Keratinocyte (primary cell): Measurements from ENCODE around the gene PLCL1. TPM values are rescaled to one million over a fixed set of nuclear protein-coding genes. Genes with fewer than 3 reads are reported as not detected.

ENCODE experiments used
- DNase-seq: peaks from one replicate; pipeline ENCODE4 v3.0.0-alpha.2; 2011; ENCODE audit warnings: low read depth, missing footprints, low spot score
- FAIRE-seq: peaks from 2 replicates; lab custom pipeline; 2011; peaks lifted over from hg19 to GRCh38; lab: Jason Lieb, UNC
- H2AFZ ChIP-seq: 2 replicates; pipeline ENCODE4 v1.6.0; 2012; ENCODE audit warnings: low read length, control low read depth, inconsistent platforms; ENCODE audit not compliant: control insufficient read depth
- H3K27ac ChIP-seq: 2 replicates; pipeline ENCODE4 v1.5.1; 2011; ENCODE audit warnings: low read length; ENCODE audit not compliant: control insufficient read depth, insufficient read depth
- H3K27me3 ChIP-seq: 3 replicates; pipeline ENCODE4 v1.6.0; 2011; ENCODE audit warnings: low read length; ENCODE audit not compliant: control insufficient read depth, insufficient read depth; ENCODE audit errors: extremely low read depth
- H3K36me3 ChIP-seq, 2 experiments: 2 replicates in 1 of 2; 3 replicates in 1 of 2; pipeline ENCODE4 v1.5.1; 2011; ENCODE audit warnings: low read length in 2 of 2, mild to moderate bottlenecking in 1 of 2; ENCODE audit not compliant: control insufficient read depth in 2 of 2, insufficient read depth in 2 of 2; ENCODE audit errors: extremely low read depth in 1 of 2
- H3K4me1 ChIP-seq: 3 replicates; pipeline ENCODE4 v1.5.1; 2011; ENCODE audit warnings: low read length; ENCODE audit not compliant: control insufficient read depth, insufficient read depth; ENCODE audit errors: extremely low read depth
- H3K4me2 ChIP-seq: 3 replicates; pipeline ENCODE4 v1.6.0; 2011; ENCODE audit warnings: low read depth, low read length; ENCODE audit not compliant: control insufficient read depth, insufficient read depth; ENCODE audit errors: extremely low read depth
- H3K4me3 ChIP-seq, 3 experiments: fragments of 200-600 bp in 1 of 3; sonication (generic) in 1 of 3; 2 replicates in 2 of 3; 3 replicates in 1 of 3; pipeline ENCODE4 v1.5.1; 2011 to 2016; ENCODE audit warnings: low read length in 3 of 3, mild to moderate bottlenecking in 3 of 3, control low read depth in 2 of 3, inconsistent platforms in 1 of 3, low read depth in 1 of 3, mixed read lengths in 1 of 3, mixed run types in 1 of 3, moderate library complexity in 1 of 3; ENCODE audit not compliant: control insufficient read depth in 2 of 3, insufficient read depth in 2 of 3; ENCODE audit errors: extremely low read depth in 1 of 3
- H3K79me2 ChIP-seq: 2 replicates; pipeline ENCODE4 v1.6.0; 2012; ENCODE audit warnings: low read length; ENCODE audit not compliant: control insufficient read depth, insufficient read depth
- H3K9ac ChIP-seq: 3 replicates; pipeline ENCODE4 v1.6.0; 2011; ENCODE audit warnings: low read length; ENCODE audit not compliant: control insufficient read depth, insufficient read depth; ENCODE audit errors: extremely low read depth
- H3K9me1 ChIP-seq: 3 replicates; pipeline ENCODE4 v1.6.0; 2011; ENCODE audit warnings: low read length; ENCODE audit not compliant: control insufficient read depth, insufficient read depth; ENCODE audit errors: extremely low read depth
- H3K9me3 ChIP-seq: 2 replicates; pipeline ENCODE4 v1.5.1; 2012; ENCODE audit warnings: low read depth, low read length; ENCODE audit not compliant: control insufficient read depth
- H4K20me1 ChIP-seq: 3 replicates; pipeline ENCODE4 v1.6.0; 2011; ENCODE audit warnings: low read length; ENCODE audit not compliant: control insufficient read depth, insufficient read depth; ENCODE audit errors: extremely low read depth
- CTCF ChIP-seq, 3 experiments: IDR thresholded peaks in 1 of 3; conservative IDR thresholded peaks in 1 of 3; optimal IDR thresholded peaks in 1 of 3; 2 replicates in 2 of 3; 3 replicates in 1 of 3; pipeline versions ENCODE3 to v1.5.1; 2011; ENCODE audit warnings: low read length in 3 of 3, mild to moderate bottlenecking in 3 of 3, moderate library complexity in 2 of 3, control low read depth in 1 of 3, inconsistent platforms in 1 of 3; ENCODE audit not compliant: insufficient read depth in 2 of 3; ENCODE audit errors: extremely low read depth in 1 of 3
- EZH2 ChIP-seq: IDR thresholded peaks from one replicate; pipeline ENCODE4 v1.6.1; 2012; ENCODE audit warnings: inconsistent platforms, mild to moderate bottlenecking, low read length, moderate library complexity
- dilution Hi-C: fragments of 300-500 bp; cut with MboI; formaldehyde crosslinking; loops from one replicate; pipeline ENCODE4 v1.7.0; 2020; ENCODE audit warnings: low sequenced_read_pairs; ENCODE audit not compliant: extremely low pct_ligation_motif_present
- polyA plus RNA-seq, 5 experiments: library from polyadenylated mRNA; depleted of rRNA in 3 of 5; stranded (reverse) in 3 of 5; stranded (forward) in 1 of 5; unstranded in 1 of 5; fragments of >200 nt; gene quantifications; 1 replicate in 1 of 5; 2 replicates in 3 of 5; 3 replicates in 1 of 5; pipeline versions ENCODE4 v1.2.1 to v1.2.3, GENCODE V29; 2011 to 2012; ENCODE audit warnings: missing spikeins in 2 of 5, low read depth in 1 of 5, low replicate concordance in 1 of 5

The PLCL1 gene
- polyA plus RNA-seq, 1 donor (not counting 4 experiments of a cell fraction or from before 2014, with no cell fraction given) = 0.01 TPM

- H3K4me3 ChIP-seq = no peak overlapping the region
- no peak overlapping the region for H3K4me2 ChIP-seq
- no peaks in the 10 kb centered on the region for H3K79me2 ChIP-seq
- DNase-seq (no peak), FAIRE-seq (no peak)
- no peaks in the 10 kb centered on the region for H3K9me3 ChIP-seq
- H3K27me3 ChIP-seq = no peaks in the 10 kb centered on the region
- no peak overlapping the region for H3K27ac ChIP-seq
- TF ChIP-seq EZH2 (no peak), CTCF (optimal IDR thresholded peaks at IDR 0.05 in 1 of 3, IDR thresholded peaks at IDR 0.05 in 1 of 3, conservative IDR thresholded peaks at IDR 0.05 in 1 of 3; ENCODE audit: extremely low read depth in 1 of 3, insufficient read depth in 2 of 3, low read length in 3 of 3) (no peak)
- H3K4me1 ChIP-seq = no peaks in the 10 kb centered on the region
- H3K36me3 ChIP-seq = no peaks in the 10 kb centered on the region
- H4K20me1 ChIP-seq = no peaks in the 10 kb centered on the region
- no peak overlapping the region for H2AFZ ChIP-seq
- H3K9ac ChIP-seq = no peak overlapping the region
- dilution Hi-C loops = no loop called here
- no peaks in the 10 kb centered on the region for H3K9me1 ChIP-seq
Observed at GRCh38 chr2:198055716-198056115, 251.3 kb downstream of the PLCL1 start.

GRCh38 chr2:198056836-198057235 lies 252.4 kb downstream of the PLCL1 start:
- H3K79me2 ChIP-seq = no peaks in the 10 kb centered on the region
- H3K36me3 ChIP-seq = no peaks in the 10 kb centered on the region
- no peak overlapping the region for H3K27ac ChIP-seq
- H4K20me1 ChIP-seq = no peaks in the 10 kb centered on the region
- dilution Hi-C loops = no loop called here
- H3K27me3 ChIP-seq = no peaks in the 10 kb centered on the region
- H2AFZ ChIP-seq = no peak overlapping the region
- no peak for FAIRE-seq
- no peak overlapping the region for H3K4me2 ChIP-seq
- TF ChIP-seq EZH2 = no peak
- no peak for TF ChIP-seq CTCF (optimal IDR thresholded peaks at IDR 0.05 in 1 of 3, IDR thresholded peaks at IDR 0.05 in 1 of 3, conservative IDR thresholded peaks at IDR 0.05 in 1 of 3; ENCODE audit: extremely low read depth in 1 of 3, insufficient read depth in 2 of 3, low read length in 3 of 3)
- no peaks in the 10 kb centered on the region for H3K9me1 ChIP-seq
- no peaks in the 10 kb centered on the region for H3K4me1 ChIP-seq
- no peaks in the 10 kb centered on the region for H3K9me3 ChIP-seq
- DNase-seq = no peak
- no peak overlapping the region for H3K9ac ChIP-seq
- H3K4me3 ChIP-seq = no peak overlapping the region
